ENCODE measurements around the gene CACNB4.
A peak's percentile ranks its signal among the peaks of the same experiment; 100 is the strongest.

The CACNB4 gene

DNA sequence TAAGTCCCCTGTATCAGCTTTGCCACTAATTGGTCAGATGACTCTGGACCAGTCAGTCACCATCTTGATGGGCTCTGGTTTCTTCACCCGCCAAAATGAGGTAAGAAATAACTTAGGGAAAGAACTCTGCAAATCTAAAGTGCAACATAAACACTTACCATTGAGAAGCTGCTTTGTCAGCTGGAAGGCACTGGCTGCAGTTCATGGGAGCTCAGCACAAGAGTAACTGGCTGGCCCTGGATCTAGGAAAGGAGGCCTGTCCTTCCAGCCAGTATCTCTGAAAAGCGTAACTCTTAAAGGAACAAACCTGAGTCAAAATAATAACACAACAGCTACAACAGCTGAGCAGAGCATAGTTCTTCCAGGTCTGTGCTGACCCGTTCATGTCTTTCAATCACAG is 123.9 kb downstream of the CACNB4 start:
- DNase-seq: no peak

DNA sequence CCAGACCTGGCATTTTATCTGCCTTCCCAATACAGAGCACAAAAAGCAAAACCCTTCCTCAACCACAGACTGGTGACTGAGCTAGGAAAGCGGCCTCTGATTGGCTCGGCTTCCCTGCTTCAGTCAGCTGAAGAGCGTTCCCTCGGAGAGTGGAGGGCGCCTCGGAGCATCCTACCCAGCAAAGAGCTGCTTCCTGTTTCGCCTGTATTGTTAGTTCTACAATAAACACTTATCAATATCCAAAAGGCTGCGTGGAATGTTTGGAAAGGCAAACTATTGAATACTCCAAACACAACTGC is 125.0 kb downstream of the CACNB4 start:
- DNase-seq: peak in 3 of 4 experiments; percentile 22 to 39 (median 38)

DNA sequence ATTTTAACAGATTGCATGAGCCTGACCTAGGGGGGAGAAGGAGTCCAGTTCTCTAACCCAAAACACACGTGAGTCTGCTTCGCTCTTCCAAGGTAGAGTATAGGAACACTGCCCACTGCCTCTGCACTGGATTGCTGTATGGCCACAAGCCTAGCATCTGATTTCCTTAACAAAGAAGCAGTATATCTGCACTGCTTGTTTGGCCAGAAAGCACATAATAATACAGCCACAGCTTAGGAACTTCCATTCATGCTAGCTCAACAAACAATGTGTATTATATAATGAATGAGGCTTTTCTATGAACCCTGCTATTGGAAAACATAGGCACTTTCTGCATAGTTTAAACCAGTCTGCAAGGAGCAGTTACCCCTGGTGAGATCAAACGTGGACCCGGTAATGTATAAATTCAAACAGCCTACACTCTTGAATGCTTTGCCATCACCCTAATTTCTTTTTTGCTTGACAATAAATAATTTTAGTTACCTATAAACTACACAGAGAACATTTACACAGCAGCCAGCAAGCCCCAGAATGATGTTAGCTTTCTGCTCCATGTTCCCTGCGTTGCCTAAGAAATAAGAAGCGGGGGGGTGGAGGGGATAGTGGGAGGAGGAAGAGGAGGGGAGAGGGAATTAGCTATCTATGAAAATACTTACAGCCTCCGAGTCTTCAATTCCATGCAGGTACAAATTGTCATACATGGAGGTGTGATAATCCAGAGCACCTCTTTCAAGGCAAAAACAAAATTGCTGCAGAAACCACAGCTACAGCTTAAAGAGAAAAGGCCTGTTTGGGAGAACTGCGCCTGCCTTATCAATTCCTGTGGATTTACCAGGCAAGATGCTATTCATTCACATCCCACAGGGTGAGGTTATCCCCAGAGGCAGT is 125.6 kb downstream of the CACNB4 start:
- DNase-seq: no peak

DNA sequence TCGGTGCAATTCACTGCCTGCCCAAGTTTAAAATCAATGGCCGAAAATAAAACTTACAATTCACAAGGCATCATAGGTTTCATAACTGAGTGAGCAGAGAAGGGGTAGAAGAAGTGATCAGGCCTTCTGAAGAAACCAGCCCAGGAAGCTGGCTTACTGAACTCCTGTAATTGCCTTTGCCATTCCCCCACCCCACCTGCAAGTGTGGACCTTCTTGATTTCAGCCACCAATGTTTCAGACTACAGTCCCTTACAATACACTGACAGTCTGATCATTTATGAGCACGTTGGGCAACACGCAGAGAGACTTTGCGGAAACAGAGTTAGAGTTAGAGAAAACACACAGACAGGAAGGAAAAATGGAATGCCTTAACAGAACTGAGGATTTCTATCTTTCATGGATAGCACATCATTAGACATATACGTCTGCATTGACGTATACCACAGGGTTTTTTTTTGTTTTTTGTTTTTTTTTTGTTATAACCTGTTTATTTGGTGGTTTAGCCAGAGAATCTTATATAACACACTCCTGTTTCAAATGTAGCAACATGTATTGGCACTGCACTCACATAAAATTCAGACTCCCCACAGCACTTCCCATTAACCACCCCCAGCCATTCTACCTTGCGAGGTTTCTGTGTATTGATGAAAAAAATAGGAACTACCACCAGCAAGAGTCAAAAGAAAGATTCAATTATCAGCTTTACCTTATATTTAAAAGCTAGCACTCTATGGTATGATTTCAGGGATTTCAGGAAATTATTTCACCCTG is 126.4 kb downstream of the CACNB4 start:
- DNase-seq: no peak

DNA sequence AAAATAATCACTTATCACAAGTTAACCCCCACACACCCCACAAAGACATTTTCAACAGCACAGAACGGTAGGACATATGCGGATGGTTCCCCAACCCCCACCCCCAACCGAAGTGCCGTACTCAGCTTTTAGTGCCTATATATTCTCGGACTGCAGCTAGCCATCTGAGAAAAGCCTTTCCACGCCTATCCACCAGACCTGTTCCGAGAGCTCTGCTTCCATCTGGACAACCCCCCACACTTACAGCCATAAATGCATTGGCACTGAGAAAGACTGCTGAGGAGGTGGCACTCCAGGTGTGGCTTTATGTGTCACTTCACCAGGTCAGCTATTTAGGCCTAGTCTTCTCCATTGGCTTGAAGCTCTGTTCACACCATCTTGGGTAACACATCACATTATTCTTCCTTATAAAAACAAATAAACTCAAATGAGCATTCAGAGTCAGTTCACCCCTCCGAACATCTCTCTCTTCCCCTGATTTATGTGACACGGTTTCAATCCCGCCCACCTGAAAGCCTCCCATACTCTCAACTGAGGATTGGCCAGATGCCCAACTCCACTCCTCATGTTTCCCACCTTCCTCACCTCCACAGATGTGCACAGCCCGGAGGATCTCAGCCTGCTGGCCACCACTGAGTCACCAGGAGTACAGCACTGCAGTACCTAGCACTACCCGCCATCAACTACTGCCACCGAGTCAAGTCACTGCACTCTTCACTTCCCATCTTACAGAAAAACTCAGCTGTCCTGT is 127.4 kb downstream of the CACNB4 start:
- DNase-seq: no peak

DNA sequence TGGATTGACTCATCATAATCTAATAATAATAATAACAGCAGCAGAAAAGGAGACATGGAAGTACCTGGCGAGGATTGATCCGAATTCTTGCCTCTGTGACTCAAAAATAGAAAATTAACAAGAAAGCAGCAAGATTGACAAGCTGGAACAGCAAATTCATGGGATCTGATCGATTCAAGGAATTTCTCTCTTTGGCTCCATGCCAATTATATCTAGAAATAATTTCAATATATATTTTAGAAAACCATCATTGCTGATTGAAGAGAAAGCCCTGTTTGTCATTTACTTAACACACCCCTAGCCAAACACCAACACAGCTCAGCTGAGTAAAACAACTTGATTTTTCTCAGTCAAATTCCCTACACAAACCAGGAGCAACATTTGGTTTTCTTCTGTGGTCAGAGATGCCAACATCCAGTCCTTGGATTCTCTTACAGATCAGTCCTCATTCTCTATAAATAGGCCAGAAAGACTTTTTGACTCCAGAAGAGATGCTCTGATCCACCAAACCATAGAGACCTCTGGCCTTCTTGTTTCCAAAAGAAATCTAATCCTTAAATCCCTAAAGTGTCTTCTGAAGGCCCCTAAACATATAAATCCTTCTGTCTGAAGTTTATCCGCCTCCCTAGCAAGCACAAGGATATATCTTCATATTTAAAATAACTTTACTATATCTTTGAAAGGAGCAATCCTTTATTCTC is 129.9 kb downstream of the CACNB4 start:
- no peak for DNase-seq

DNA sequence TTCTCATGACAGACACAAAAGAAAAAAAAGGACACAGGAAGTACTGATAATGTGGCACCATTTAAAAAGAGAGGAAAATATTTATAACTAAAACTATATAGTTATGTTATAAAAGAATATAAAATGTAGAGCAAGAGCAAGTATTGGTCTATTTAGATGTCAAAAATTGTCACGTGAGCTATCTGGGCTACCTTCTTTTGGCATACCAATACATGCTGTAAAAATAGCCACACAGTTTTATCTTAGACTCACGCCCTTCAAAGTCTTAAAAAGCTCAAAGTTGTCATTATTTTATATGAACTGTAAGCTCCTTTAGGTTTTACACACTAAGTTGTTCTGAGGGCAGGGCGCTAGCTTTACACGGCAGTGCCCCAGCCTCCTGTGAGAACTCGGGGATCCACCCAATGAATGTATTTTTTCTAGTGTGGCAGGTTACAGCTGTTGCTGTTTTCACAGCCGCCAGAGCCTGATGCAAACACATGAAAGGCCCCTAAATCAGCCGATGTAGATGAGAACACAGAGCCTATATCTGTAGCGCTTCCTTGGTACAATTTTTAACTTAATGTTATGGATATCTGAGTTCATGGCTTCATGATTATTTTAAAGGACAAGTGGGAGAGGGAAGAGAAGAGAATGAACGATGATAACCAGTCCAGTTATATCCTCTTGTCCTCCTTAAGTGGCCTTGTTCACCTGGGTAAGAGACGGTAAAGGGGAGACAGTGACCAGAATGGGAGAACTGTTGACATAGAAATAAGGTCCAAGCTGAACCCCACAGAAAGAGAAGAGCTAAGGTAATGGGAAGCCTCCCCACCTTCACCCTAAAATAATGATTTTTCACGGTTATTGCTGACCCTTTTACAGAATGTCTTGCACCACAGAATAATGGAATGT is 130.8 kb downstream of the CACNB4 start:
- DNase-seq: no peak

DNA sequence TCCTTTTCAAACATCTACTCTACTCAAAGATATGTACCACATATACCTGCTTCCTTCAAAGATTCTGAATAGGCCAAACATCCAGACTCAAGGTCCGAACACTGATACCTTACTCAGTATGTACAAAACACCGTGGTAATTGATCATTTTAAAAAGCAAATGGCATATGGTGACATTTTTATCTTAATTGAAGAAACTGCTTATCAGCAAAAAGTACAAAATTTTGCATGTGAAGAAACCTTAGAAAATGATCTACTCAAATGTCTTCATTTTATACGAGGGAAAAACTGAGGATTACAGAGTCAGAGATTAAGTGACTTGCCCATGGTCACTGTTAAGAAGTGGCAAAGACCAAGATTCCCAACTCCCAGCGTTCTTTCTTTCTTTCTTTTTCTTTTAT is 133.0 kb downstream of the CACNB4 start:
- no peak for DNase-seq

DNA sequence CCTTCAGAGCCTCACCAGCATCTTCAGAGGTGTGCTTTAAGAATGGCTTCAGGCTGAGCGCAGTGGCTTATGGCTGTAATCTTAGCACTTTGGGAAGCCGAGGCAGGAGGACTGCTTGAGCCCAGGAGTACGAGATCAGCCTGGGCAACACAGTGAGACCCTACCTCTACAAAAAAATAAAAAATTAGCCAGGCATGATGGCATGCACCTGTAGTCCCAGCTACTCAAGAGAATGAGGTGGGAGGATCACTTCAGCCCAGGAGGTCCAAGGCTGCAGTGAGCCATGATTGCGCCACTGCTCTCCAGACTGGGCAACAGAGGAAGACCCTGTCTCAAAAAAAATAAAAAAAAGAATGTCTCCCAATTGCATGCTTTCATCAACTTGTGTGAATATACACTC is 137.3 kb downstream of the CACNB4 start:
- no peak for DNase-seq

DNA sequence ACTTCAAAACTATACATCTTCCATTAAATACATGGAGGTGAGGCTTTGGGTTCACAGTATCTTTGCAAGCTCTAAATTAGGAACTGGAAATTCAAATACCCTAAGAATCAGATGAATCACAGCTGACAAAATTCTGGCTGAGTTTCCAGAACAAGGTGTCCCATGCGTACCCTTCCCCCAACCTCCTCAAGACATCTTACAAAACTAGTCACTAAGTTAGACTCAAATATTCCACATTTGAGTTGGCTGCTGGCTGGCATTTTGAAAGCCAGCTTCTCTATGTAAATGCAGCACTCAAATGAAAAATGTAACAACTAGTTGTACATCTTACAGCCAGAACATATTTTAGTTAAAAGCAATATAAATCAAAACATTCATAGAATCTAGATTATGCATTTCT is 139.6 kb downstream of the CACNB4 start:
- no peak for DNase-seq

DNA sequence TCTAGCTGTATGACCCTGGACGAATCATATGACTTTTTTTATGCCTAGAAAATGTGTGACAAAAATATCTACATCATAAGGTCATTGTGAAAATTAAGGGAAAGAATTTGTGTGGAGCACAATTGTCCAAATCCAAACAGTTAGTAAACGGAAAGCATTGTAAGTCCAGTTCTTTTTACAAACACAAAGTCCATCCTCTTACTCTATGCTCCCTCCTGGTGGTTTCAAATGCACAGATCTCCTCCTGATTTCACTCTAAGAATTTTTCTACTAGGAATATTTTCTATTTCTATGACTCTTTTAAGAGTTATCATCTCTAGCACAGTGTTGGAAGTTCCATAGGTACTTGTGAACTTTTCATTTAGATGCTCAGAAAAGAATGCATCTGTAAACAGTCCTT is 145.4 kb downstream of the CACNB4 start:
- peak in 1 of 4 experiments; percentile 12 for DNase-seq

DNA sequence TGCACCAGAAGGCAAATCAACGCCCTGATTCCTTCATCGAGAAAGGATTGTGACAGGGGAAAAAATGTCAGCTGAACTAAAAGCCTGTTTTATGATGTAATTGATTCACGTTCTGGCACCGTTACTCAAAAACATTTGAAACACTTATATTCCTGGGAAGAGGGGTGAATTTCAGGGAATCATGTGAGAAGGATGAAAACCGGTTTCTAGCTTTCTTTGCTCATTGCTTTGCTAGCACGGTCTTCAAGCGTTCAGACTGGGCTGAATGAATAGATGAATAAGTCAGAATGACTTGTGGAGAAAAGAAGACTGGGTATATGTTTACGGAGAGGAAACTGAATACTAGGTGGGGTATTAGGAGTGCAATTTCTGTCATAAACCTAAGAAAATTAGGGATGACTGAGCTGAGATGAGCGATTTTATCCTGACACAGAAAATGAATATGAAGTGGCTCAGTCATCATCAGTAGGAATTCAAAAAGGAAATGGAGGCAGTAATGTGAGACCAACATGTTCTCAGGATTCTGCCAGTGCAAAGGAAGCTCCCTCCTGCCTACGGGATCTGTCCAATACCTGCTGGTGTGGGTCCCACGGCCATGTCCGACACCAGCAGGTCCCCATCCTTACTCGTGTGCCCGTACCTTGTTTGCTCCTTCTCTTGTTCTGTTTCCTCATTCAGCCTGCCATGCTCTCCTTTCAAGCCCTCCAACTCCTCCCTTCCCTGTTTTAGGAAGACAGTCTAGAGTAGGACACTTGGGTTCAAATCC is 146.0 kb downstream of the CACNB4 start:
- no peak for DNase-seq

DNA sequence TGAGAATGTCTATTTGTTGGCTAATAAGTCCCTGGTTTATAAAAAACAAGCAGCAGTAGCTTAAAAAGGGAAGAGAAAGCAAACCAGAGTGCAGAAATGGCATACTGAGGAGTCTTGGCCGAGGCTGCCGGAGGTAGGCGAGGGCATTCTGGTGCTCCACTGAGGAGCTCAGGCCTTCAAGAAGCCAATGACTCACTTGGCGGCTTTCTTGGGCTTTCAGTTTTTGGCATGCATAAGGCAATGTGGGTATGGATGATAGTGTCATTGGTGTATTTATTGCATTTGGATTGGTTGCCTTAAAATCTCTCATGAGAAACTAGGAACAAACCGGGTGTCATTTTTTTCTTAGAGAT is 151.1 kb downstream of the CACNB4 start:
- peak; percentile 88 to 95 (median 89) for DNase-seq

DNA sequence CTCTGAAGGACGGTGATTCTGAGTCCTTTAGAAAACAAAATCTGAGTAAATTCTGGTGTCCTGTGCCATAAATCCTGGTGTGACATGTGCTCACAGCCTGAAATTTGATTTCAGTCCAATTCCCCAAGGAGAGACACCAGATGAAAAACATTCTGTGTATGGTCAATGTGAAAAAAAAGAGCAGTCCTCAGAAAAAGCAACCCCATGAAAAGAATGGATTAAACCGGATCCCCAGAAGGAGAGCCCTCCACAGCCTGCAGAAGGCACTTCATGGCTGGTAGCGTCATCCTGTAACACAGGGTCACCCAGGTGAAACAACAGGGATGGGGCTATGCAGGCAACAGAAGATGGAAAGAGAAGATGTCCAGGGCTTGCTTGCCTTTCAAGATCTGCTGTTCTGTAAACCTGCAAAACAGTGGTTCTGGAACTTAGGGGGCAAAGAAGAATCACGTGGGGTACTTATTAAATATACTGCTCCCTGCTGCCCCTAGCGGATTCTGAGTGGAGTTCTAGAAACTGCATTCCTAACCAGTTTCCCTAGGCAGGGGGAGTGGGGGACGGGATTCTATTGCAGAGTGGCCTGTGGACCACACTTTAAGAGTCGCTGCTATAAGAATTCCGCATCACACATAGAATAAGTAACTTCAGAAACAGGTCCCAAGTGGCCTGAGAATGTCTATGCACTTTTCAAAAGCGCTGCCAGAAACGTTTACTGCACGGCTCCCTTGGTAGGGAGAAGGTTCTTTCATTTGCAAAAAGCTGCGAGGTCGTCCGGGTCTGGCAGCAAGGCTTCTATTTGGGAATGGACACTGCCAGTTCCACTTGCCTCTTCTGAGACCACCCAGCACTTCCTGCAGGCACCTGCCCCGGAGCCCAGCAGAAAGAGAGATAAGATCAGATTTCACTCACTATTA is 151.7 kb downstream of the CACNB4 start:
- DNase-seq: peak; percentile 51 to 82 (median 59)

DNA sequence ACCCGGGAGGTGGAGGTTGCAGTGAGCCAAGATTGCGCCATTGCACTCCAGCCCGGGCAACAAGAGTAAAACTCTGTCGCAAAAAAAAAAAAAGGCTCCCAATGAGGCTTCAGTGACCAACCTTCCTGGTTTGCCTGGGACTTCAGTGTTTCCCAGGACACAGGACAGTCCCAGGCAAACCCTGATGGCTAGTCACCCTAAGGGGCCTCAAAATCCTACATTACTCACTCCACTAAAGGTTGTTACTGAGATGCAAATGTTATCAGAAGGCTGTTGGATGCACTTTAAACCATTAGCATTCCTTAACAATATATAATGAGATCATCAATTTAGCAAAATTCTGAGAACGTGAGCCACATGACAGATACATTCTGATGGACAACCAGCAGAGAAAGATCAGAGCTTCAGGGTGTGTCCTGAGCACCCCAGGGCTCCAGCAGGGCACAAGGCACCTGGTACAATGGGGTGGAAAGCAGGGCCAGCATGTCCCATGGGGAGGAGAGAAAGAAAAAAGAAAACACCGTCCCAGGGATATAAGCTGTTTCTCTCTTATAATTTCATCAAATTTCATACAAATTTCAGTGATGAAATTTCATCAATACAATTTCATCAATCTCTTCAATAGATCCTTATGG is 152.5 kb downstream of the CACNB4 start:
- no peak for DNase-seq

DNA sequence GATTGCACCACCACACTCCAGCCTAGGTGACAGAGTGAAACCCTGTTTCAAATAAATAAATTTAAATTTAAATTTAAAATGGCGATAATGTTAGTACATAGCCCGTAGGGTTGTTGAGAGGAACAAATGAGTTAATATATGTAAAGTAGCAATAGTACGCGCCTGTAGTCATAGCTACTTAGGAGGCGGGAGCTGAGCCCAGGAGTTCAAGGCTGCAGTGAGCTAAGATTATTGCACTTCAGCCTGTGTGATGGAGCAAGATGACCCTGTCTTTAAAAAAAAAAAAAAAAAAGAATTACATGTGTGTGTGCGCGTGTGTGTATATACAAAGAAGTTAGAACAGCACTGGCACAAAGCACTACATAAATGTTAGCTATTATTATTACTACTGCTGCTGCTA is 153.2 kb downstream of the CACNB4 start:
- no peak for DNase-seq

DNA sequence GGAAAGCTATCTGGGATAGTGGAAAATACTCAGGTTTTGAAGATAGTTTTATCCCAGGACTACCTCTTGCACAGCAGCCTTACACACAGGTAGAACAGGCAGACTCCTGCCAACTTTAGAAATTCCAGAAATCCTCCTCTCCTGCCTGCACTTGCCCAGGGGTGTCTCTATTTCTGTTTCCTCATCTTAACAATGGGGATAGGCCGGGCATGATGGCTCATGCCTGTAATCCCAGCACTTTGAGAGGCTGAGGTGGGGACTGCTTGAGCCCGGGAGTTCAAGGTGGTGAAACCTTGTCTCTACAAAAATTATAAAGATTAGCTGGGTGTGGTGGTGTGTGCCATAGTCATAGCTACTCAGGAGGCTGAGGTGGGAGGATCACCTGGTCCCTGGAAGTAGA is 153.7 kb downstream of the CACNB4 start:
- DNase-seq: no peak

DNA sequence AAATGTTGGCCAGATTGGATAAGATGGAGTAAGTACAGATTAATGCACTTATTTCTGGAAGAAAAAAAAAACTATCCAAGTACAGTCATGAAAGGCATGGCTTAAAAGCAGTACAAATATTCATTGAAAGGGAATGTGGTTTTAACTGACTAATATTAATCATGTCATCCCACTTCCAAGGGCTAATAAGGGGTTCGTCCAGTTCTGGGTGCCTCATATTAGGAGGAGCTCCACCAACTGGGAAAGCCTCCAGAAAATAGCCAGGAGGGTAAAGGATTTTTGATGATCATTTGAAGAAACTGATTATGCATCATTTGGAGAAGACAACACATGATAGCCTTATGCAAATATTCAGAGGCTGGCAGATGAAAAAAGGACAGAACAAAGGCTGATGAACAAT is 155.4 kb downstream of the CACNB4 start:
- no peak for DNase-seq

DNA sequence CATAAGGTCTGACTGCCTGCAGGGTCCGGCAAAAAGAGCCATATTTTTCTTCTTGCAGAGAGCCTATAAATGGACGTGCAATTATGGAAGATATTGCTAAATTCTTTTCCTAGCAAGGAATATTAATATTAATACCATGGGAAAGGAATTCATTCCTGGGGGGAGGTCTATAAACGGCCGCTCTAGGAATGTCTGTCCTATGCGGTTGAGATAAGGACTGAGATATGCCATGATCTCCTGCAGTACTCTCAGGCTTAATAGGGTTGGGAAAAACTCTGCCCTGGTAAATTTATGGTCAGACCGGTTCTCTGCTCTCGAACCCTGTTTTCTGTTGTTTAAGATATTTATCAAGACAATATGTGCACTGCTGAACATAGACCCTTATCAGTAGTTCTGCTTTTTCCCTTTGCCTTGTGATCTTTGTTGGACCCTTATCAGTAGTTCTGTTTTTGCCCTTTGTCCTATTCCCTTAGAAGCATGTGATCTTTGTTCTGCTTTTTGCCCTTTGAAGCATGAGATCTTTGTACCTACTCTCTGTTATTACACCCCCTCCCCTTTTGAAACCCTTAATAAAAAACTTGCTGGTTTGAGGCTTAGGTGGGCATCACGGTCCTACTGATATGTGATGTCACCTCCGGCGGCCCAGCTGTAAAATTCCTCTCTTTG is 156.2 kb downstream of the CACNB4 start:
- peak in 1 of 4 experiments; percentile 12 for DNase-seq

All from suppressor macrophage (primary cell).